ENCODE data around the gene VAMP2.
A peak's percentile ranks its signal among the peaks of the same experiment; 100 is the strongest.

VAMP2 gene

DNA sequence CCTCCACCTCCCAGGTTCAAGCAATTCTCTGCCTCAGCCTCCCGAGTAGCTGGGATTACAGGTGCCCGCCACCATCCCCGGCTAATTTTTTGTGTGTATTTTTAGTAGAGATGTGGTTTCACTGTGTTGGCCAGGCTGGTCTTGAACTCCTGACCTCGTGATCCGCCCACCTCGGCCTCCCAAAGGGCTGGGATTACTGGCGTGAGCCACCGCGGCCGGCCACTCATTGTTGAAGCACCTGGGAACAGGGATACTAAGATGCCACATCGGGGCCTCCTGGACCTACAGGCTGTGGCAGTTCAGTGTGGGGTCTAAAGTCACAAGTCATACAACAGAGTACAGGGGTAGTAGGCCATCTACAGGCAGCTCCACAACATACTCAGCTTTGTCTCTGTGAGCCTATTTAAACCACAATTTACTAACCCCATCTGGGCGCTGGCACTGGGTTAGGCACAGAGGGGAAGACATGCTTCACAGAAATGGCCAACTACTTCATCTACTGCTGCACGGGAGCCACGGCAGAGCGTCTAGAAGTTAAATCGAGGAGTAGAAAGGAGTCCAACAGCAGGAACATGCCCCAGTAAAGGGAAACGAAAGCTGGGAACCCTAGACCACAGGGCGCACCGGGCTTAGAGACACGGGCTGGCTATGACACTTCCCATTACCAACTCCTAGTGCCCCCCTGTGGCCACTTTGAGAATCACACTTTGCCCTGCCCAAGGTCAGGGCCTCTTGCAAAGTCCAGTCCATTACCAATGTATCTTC, 4.3 kb downstream of the VAMP2 start:
- FAIRE-seq = no peak
- peak; percentile 64 for DNase-seq (ENCODE audit: insufficient read length, low spot score)
- TF ChIP-seq, protein P1, sequence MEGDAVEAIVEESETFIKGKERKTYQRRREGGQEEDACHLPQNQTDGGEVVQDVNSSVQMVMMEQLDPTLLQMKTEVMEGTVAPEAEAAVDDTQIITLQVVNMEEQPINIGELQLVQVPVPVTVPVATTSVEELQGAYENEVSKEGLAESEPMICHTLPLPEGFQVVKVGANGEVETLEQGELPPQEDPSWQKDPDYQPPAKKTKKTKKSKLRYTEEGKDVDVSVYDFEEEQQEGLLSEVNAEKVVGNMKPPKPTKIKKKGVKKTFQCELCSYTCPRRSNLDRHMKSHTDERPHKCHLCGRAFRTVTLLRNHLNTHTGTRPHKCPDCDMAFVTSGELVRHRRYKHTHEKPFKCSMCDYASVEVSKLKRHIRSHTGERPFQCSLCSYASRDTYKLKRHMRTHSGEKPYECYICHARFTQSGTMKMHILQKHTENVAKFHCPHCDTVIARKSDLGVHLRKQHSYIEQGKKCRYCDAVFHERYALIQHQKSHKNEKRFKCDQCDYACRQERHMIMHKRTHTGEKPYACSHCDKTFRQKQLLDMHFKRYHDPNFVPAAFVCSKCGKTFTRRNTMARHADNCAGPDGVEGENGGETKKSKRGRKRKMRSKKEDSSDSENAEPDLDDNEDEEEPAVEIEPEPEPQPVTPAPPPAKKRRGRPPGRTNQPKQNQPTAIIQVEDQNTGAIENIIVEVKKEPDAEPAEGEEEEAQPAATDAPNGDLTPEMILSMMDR (IDR thresholded peaks at IDR 0.05; ENCODE audit: insufficient read depth, missing control alignments) = peak; percentile 50

DNA sequence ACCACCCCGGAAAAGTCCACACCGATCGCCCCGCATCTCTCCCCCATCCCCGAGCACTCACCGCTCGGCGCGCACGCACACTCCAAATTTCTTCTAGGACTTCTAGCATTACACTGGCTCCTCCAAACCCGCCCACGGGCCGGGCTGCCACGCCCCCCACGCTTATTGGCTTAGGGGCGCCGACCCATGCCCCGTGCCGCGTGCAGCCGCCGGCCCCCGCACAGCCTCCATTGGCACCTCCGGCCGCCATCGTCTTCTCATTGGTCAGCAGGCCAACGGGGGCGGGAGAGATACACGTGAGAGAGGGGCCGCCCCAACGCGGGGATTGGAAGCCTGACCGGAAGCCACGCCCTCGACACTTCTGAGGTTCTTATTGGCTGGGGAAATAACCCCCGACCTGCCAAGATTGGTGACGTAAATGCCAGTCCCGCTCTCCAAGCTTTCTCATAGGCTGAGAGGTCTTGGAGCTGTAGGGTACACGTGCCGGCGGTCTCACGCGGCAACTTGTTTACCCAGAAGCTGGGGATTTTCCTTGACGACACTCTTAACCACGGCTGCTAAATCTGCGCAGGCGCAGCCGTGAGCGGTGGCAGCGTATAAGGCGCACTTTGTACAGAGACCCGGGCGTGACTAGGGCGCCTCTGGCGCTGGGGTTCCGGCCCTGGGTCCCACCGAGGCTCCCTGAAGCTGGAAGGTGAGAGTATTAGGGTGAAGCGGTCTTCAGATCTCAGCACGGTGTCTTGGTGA, 6.3 kb downstream of the VAMP2 start:
- peak; percentile 95 for DNase-seq (ENCODE audit: insufficient read length, low spot score)
- TF ChIP-seq, protein P1 (IDR thresholded peaks at IDR 0.05; ENCODE audit: insufficient read depth, missing control alignments) = no peak
- no peak for FAIRE-seq

- TF ChIP-seq, protein P1 (IDR thresholded peaks at IDR 0.05; ENCODE audit: insufficient read depth, missing control alignments) = no peak
- no peak for DNase-seq (ENCODE audit: insufficient read length, low spot score)
- FAIRE-seq = no peak
Measured at GRCh38 chr17:8155996-8156245, 6.8 kb downstream of the VAMP2 start.

- DNase-seq (ENCODE audit: insufficient read length, low spot score) (no peak), FAIRE-seq (no peak)
- TF ChIP-seq, protein P1 (IDR thresholded peaks at IDR 0.05; ENCODE audit: insufficient read depth, missing control alignments) = no peak
Measured at GRCh38 chr17:8155231-8155995, 7.3 kb downstream of the VAMP2 start.

GRCh38 chr17:8154608-8155155, 8.1 kb downstream of the VAMP2 start:
- TF ChIP-seq, protein P1 (IDR thresholded peaks at IDR 0.05; ENCODE audit: insufficient read depth, missing control alignments) = no peak
- DNase-seq (ENCODE audit: insufficient read length, low spot score) = no peak
- no peak for FAIRE-seq

DNA sequence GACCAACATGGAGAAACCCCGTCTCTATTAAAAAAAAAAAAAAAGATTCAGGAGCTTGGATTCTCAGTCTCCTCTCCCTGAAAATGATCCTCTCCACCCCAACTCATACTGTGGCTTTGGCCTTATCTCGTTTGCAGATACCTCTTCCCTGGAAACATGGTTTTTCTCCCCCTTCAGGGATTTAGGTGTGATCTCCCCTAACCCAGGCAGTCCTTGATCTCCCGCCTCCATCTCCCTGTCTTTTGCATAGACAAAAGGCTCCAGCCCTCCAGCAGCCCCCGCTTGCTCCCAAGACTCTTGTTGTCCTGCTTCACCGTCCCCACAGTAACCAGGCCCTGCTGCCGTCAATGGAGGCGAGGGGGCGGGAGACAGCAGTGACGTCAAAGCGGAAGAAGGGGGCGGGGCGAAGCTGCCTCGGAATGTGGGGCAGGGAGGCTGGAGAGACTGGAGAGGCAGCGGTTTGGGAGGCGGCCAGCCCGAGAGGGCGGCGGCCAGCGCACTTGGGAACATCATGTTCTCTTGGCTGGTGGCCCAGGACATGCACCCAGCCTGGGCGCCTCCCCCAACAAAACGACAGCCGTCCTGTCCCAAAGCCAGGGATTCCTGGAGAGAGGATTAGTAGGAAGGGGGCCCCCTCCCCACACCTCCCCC, 8.7 kb downstream of the VAMP2 start:
- FAIRE-seq (no peak), DNase-seq (ENCODE audit: insufficient read length, low spot score) (no peak)
- TF ChIP-seq, protein P1 (IDR thresholded peaks at IDR 0.05; ENCODE audit: insufficient read depth, missing control alignments) = no peak

All from D721Med (cell line).